RWPE2 (cell line): Measurements from ENCODE around the gene THY1.
"Not testable (repeated sequence)": the region's sequence is repeated elsewhere in the genome, so short reads cannot be mapped to it uniquely, and the experiment has no call there.

Experiments
- ATAC-seq: fragments of 200-7000 bp; cut with Tn5 transposase; 3 replicates; pipeline ENCODE4 v1.9.1; 2021; ENCODE audit warnings: low read depth
- DNase-seq: peaks from one replicate; pipeline ENCODE4 v3.0.0-alpha.2; 2020; ENCODE audit warnings: low spot score
- H3K27ac ChIP-seq: fragments of 450-650 bp; 2 replicates; pipeline ENCODE4 v1.5.1; 2017; ENCODE audit warnings: mild to moderate bottlenecking; ENCODE audit not compliant: poor library complexity, severe bottlenecking
- H3K27me3 ChIP-seq: fragments of 250-450 bp; sonication (Bioruptor Pico); 2 replicates; pipeline ENCODE4 v1.5.1; 2021; ENCODE audit warnings: mild to moderate bottlenecking, moderate library complexity; ENCODE audit not compliant: insufficient read depth, poor library complexity, severe bottlenecking
- H3K36me3 ChIP-seq: fragments of 250-450 bp; sonication (Bioruptor Pico); 2 replicates; pipeline ENCODE4 v1.5.1; 2020; ENCODE audit warnings: low read depth, mild to moderate bottlenecking, moderate library complexity
- H3K4me1 ChIP-seq: fragments of 250-450 bp; sonication (Bioruptor Pico); 2 replicates; pipeline ENCODE4 v1.5.1; 2021; ENCODE audit warnings: mild to moderate bottlenecking, moderate library complexity; ENCODE audit not compliant: insufficient read depth, poor library complexity, severe bottlenecking
- H3K4me3 ChIP-seq: fragments of 250-450 bp; sonication (Bioruptor Pico); 2 replicates; pipeline ENCODE4 v1.5.1; 2021; ENCODE audit warnings: mild to moderate bottlenecking, moderate library complexity; ENCODE audit not compliant: severe bottlenecking
- H3K9me3 ChIP-seq: fragments of 250-450 bp; sonication (Bioruptor Pico); 2 replicates; pipeline ENCODE4 v1.5.1; 2021; ENCODE audit warnings: mild to moderate bottlenecking, moderate library complexity; ENCODE audit not compliant: severe bottlenecking
- TF ChIP-seq, protein P1 (sequence below): fragments of 450-650 bp; IDR thresholded peaks from one replicate; pipeline ENCODE4 v1.5.1; 2017; ENCODE audit warnings: mild to moderate bottlenecking, moderate library complexity; ENCODE audit not compliant: poor library complexity, severe bottlenecking

THY1 gene

DNA sequence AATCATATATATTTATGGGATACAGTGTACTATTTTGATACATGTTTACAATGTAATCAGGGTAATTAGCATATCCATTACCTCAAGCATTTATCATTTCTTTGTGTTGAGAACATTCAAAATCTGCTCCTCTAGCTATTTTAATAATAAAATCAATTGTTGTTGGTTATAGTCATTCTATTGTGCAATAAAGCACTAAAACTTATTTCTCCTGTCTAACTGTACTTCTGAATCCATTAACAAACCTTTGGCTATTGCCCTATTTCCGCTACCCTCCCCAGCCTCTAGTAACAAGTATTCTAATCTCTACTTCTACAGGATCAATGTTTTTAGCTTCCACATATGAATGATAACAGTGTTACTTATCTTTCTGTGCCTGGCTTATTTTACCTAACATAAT lies 26.1 kb downstream of the THY1 start:
- H3K9me3 ChIP-seq, result peaks cover 5% of the 10 kb centered on the region
- H3K27me3 ChIP-seq, result no peaks in the 10 kb centered on the region
- ATAC-seq (no peak), DNase-seq (no peak)
- TF ChIP-seq, protein P1, sequence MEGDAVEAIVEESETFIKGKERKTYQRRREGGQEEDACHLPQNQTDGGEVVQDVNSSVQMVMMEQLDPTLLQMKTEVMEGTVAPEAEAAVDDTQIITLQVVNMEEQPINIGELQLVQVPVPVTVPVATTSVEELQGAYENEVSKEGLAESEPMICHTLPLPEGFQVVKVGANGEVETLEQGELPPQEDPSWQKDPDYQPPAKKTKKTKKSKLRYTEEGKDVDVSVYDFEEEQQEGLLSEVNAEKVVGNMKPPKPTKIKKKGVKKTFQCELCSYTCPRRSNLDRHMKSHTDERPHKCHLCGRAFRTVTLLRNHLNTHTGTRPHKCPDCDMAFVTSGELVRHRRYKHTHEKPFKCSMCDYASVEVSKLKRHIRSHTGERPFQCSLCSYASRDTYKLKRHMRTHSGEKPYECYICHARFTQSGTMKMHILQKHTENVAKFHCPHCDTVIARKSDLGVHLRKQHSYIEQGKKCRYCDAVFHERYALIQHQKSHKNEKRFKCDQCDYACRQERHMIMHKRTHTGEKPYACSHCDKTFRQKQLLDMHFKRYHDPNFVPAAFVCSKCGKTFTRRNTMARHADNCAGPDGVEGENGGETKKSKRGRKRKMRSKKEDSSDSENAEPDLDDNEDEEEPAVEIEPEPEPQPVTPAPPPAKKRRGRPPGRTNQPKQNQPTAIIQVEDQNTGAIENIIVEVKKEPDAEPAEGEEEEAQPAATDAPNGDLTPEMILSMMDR, result no peak
- H3K27ac ChIP-seq, result no peak overlapping the region
- H3K4me1 ChIP-seq, result no peaks in the 10 kb centered on the region
- H3K4me3 ChIP-seq, result no peak overlapping the region
- no peaks in the 10 kb centered on the region for H3K36me3 ChIP-seq

DNA sequence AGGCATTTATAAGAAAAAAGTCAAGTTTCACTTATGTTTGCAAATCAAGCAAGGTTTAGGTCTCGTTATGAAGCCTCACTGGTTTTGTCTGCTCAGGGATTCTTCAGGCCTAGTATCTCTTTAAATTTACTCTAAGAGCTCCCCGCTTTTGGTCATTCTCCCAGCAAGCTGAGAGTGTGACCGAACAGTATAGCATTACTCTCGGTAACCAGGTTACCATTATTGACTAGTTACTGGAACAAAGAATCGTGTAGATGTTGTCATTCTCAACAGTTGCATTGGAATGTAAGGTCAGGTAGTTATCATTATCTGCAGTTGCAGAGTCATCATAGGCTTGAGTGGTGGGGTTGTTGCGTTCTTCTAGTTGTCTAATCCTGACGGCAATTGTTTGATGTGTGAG lies 31.7 kb downstream of the THY1 start:
- Histone ChIP-seq H3K27me3 (no peaks in the 10 kb centered on the region), H3K27ac (no peak overlapping the region), H3K36me3 (no peaks in the 10 kb centered on the region), H3K4me3 (no peak overlapping the region), H3K9me3 (no peaks in the 10 kb centered on the region), H3K4me1 (no peaks in the 10 kb centered on the region)
- no peak for ATAC-seq
- no peak for DNase-seq
- TF ChIP-seq, protein P1, result no peak

DNA sequence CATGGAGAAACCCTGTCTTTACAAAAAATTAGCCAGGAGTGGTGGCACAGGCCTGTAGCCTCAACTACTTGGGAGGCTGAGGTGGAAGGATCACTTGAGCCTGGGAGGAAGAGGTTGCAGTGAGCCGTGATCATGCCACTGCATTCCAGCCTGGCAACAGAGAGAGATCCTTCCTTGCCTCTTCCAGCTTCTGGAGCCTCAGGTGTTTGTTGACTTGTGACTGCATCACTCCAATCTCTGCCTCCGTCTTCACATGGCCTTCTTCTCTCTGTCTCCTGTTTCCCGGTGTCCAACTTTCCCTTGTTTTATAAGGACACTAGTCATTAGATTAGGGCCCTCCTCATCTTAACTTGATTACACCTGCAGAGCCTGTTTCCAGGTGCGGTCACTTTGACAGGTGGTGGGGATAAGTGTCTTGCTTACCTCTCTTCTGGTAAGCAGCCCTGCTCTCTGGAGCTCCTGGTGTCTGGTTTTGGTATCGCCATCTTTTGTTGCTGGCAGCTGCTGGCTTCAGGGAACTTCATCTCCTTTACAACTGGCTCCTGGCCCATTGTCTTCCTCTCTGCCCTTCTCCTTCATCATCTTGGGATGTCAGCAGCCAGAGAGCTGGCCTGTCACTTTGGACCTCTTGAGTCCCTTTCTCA lies 33.2 kb downstream of the THY1 start:
- no peak overlapping the region for H3K4me3 ChIP-seq
- no peak overlapping the region for H3K27ac ChIP-seq
- DNase-seq, result no peak
- H3K4me1 ChIP-seq, result no peaks in the 10 kb centered on the region
- TF ChIP-seq, protein P1, result peak; percentile 36
- ATAC-seq, result peak; percentile 44; the same call in 2 of the 3 replicates
- no peaks in the 10 kb centered on the region for H3K9me3 ChIP-seq
- no peaks in the 10 kb centered on the region for H3K36me3 ChIP-seq
- no peaks in the 10 kb centered on the region for H3K27me3 ChIP-seq

DNA sequence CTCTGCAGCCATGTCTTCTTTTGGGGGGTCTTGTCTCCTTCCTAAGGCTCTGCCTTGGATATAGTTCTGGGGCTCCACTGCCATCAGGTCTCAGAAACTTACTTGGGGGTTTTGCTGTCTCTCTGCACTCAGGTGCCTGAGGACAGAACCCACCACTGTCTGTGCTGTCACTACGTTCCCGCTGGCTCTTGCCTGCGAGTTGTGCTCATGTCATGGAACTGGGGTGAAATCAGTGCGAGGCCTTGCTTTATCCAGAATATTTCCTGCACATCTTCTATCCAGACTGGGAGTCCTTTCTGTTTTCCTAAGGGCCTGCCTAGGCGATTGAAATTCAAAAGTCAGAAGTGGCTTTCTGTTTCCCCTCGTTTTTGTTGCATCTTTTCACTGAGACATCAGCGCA lies 34.9 kb downstream of the THY1 start:
- Histone ChIP-seq H3K36me3 (no peaks in the 10 kb centered on the region), H3K9me3 (no peaks in the 10 kb centered on the region), H3K27ac (no peak overlapping the region), H3K4me1 (no peaks in the 10 kb centered on the region), H3K4me3 (no peak overlapping the region), H3K27me3 (no peaks in the 10 kb centered on the region)
- TF ChIP-seq, protein P1, result no peak
- no peak for DNase-seq
- ATAC-seq, result no peak

DNA sequence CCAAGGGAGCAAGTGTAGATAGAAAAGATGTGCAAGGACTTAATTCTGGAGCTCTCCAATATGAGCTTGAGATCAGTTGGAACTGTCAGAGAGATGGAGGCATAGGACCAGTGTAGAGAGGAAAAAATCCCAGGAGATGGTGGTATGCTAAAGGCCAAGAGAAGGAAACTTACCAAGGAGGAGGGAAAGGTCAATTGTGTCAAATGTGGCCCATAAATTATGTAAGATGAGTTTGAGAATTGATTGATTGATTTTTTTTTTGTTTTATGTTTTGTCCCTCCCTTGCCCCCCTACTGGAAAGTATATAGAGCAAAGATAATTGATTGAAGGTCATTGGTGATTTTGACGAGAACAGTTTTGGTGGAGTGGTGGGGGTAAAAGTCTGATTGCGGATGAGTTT lies 38.6 kb downstream of the THY1 start:
- no peaks in the 10 kb centered on the region for H3K27me3 ChIP-seq
- TF ChIP-seq, protein P1, result no peak
- no peaks in the 10 kb centered on the region for H3K9me3 ChIP-seq
- H3K36me3 ChIP-seq, result no peaks in the 10 kb centered on the region
- no peak for DNase-seq
- no peak for ATAC-seq
- no peaks in the 10 kb centered on the region for H3K4me1 ChIP-seq
- H3K4me3 ChIP-seq, result no peak overlapping the region
- H3K27ac ChIP-seq, result no peak overlapping the region

DNA sequence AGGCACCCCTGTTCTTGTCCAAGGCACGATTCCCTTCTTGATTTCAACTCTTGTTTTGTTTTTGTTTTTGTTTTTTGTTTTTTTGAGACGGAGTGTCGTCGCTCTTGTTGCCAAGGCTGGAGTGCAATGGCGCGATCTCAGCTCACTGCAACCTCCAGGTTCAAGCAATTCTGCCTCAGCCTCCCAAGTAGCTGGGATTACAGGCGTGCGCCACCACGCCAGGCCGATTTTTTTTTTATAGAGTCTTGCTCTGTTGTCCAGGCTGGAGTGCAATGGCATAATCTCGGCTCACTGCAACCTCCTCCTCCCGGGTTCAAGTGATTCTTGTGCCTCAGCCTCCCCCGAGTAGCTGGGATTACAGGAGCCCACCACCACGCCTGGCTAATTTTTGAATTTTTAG lies 40.5 kb downstream of the THY1 start:
- not testable (repeated sequence) for H3K4me3 ChIP-seq, ATAC-seq, H3K27ac ChIP-seq, DNase-seq, H3K36me3 ChIP-seq, H3K27me3 ChIP-seq, H3K9me3 ChIP-seq, H3K4me1 ChIP-seq
